Stimulated activated CD4-positive, alpha-beta T cell treated with anti-CD3 and anti-CD28 coated beads, Interleukin-15, amount 100 ng/mL, for 24 hours (primary cell): ENCODE results near the gene BAZ1B.
A peak's percentile ranks its signal among the peaks of the same experiment; 100 is the strongest.
"Not testable (repeated sequence)": the region's sequence is repeated elsewhere in the genome, so short reads cannot be mapped to it uniquely, and the experiment has no call there.

Experiments
- DNase-seq: peaks from one replicate; pipeline ENCODE4 v3.0.0-alpha.2; 2020

Gene BAZ1B

DNA sequence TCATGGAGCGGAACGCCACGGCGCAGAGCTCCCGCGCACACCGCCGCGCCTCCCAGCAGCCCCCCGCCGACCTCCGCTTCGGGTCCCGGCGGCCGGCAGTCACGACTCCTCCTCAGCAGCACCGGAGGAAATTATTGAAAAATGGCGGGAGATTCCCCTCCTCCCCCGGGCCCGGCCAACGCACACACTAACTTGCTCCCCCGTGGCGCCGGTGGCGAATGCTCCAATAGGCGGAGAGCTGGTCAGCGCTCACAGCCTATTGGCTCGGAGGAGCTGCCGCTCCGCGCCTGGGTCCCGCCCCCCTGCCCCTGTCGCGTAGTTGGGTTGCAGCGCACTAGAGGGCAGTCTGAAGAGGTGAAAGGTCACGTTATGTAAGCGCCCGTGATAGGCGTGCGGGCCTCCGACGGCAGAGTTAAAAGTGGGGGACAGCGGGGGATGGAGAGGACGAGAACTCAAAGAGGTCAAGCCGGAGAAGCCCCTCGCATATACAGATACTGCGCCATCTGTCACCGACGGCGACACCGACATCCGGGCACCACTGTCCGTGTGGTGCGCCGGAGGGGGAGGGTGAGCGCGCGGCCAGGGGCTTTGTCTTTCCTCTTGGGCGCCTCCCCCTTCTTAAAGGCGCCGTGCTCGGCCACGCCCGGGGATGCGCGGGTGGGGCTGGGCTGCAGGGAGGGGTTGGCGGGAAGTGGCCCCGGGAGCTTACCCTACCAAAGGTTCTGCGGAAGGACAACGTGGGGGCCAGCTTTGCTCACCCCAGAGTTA, at the start of gene BAZ1B:
Gene BAZ1B, minus strand, starts transcription at position 189 of the 768 bp plus-strand sequence. CDS start 360 bp downstream, outside the sequence.
- peak; percentile 98 for DNase-seq

GRCh38 chr7:73570977-73571376, 48.9 kb upstream of the BAZ1B start:
- no peak for DNase-seq

DNA sequence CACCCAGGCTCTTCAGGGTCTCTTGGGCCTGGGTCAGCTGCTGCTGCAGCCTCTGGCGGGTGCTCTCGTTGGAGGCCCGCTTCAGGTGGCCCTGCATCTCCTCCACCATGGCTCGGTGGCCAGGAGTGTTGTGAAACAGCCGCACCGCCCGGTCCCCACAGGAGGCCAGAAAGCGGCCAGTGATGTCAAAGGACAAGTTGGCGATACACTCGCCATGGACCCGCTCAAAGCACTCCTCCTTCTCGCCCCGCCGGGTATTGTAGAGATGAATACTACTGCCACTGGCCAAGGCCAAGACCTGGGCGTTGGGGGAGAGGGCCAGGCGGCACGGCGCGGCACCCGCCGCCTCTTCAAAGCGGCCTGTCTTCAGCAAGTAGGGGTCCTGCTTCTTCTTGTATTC, 48.4 kb upstream of the BAZ1B start:
- DNase-seq: no peak

DNA sequence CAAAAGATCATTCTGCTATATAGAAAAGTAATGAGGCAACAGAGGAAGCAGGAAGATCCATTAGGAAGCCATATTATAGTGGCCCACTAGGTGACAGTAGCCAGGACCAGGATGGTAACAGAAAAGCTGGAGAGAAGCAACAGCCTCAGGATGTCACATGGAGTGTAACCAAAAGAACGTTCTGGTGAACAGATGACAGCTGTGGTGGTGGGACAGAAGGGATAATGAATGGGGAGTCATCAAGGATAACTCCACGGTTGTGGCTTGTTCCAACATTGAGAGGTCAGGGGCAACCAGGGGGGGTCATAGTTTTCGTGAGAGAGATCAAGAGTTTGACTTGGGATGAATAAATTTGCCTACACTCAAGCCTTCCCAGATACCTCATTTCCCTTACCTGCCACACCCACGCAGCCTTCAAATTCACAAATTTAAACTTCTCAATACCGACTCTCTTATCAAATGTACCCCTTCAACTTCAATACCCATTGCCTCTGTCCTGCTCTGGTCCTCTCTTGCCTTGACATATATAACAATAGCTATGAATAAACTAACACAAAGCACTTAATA, 47.0 kb upstream of the BAZ1B start:
- DNase-seq: no peak

DNA sequence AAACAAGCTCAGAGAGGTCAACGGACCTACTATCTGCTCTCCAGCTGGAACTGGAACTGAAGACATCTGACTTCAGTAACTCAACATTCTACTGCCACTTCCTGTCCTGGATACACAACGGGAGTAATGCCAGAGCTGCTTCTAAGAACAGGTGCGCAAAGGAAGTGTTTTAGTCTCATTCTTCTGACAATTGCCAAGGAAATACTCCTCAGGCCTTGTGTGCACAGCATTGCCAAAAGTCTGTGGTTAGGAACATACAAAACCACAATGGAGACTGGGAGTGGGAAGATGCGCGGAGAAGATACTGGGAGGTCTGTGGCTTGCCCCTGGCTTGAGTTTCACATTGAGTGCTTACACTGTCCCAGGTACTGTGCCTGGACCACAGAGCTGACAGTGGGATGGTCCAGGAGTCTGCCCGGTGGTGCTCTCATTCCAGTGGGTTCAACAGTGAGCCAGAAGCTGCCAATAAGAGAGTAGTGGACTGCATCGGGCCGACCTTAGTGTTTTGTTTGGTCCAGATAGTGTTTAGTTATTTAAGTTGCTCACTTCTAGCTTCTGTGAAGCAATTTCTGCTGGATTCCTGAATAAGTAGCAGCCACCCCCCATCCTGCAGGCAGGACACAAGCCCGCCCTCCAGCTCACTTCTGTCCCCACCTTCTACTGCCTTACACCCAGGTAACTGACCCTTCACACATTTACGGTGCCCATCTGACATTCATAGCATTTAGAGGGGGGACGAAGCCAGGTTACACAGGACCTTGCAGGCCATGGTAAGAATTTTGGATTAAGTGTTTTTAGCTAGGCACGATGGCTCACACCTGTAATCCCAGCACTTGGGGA, 46.0 kb upstream of the BAZ1B start:
- DNase-seq: no peak

GRCh38 chr7:73567140-73567539, 45.0 kb upstream of the BAZ1B start:
- no peak for DNase-seq

GRCh38 chr7:73566431-73566830, 44.3 kb upstream of the BAZ1B start:
- DNase-seq: not testable (repeated sequence)

DNA sequence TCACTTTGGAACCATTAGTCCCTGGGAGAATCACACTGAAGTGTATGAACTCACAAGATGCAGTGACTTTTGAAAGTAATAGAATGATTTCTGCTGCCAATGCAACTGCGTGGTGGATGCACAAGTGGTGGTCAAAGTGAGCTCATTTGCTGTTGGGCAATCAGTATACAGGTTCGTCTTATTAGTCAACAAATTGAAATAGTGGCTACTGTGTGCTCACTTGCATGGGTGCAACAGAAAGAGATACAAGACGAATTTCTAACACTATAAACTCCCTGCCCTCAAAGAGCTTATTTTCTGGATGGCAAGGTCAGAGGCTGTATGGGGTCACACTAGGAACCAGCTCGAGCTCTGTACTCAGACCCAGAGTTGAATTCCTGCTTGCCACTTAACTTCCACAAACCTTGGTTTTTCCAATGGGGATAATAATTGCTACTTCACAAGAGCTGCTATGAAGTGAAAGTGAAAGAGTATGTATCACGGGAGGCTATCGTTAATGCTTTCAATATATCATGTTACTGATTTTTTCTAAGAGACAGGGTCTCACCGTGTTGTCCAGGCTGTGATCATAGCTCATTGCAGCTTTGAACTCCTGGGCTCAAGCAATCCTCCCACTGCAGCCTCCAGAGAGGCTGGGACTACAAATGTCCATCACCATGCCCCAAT, 43.7 kb upstream of the BAZ1B start:
- DNase-seq: no peak

DNA sequence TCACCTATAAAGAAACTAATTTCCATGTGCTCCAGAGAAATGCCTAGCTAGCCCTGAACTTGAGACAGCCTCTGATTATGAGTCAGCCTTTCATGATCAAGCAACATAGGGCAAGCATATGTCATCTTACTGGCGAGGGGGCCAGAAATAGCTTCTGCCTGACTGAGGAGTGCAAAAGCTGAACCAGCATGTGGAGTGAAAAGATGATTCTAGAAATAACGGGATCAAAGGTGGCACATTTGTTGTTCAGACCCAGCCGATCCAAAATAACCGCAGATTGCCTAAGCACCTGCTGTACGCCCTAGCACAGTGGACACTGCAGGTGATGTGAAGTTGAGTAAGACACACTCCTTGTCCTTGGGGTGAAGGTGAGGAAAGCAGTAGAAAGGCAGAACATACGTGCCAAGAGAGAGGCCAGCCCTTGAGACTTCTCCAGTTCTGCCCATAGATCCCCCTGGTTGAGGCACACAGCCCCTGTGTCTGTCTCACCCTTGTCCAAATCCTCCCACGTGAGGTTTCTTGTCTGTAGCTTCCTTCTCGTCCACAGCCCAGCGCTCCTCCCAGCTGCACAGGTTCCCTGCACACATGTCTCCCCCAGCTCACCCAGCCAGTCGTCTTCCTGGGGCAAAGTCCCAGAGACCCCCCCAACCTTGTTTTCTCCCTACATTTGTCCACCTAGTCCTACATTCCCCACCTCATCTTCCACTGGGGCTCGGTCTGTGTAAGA, 38.2 kb upstream of the BAZ1B start:
- peak; percentile 17 for DNase-seq

DNA sequence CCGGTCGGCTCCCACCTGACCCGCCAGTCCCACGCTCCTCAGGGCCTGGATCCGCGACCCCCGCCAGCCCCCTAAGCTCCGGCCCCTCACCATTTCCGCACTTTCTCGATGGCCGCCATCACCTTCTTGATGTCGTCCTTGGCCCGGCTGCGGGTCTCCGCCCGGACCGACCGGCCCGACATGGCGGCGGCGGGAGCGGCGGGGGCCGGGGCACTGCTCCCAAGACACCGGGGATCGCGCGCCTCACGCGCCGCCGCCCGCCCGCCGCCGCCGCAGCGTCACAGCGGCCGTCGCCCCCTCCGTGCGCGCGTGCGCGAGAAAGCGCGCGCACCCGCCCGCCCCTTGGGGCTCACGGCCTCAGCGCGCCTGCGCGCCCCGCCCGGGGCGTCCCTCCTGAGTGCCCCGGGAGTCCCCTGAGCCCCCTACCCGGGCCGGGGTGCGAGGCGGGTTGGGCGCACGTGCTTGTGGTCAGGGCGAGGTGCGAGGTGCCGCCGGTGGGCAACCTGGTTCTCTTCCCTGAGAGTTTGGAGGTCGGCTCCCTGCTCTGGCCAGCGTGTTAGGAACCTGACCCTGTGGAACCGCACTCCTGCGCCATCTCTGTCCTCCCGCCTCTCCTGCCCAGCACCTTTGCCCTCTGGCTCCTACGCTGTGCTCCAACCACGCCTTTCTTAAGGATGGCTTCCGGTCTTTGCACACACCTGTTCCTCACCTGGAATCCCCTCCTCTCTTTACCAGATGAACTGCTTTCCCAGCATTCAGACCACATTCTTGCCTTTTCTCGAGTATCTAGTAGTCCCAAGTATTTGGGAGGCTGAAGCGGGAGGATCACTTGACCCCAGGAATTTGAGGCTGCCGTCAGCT, 35.5 kb upstream of the BAZ1B start, which contains the start of gene BCL7B:
Gene BCL7B, minus strand, starts transcription at position 294 of the 861 bp plus-strand sequence. Its CDS starts 112 bp downstream, at position 182.
- DNase-seq: peak; percentile 81

GRCh38 chr7:73557108-73557396, 35.0 kb upstream of the BAZ1B start:
- DNase-seq: peak; percentile 95

DNA sequence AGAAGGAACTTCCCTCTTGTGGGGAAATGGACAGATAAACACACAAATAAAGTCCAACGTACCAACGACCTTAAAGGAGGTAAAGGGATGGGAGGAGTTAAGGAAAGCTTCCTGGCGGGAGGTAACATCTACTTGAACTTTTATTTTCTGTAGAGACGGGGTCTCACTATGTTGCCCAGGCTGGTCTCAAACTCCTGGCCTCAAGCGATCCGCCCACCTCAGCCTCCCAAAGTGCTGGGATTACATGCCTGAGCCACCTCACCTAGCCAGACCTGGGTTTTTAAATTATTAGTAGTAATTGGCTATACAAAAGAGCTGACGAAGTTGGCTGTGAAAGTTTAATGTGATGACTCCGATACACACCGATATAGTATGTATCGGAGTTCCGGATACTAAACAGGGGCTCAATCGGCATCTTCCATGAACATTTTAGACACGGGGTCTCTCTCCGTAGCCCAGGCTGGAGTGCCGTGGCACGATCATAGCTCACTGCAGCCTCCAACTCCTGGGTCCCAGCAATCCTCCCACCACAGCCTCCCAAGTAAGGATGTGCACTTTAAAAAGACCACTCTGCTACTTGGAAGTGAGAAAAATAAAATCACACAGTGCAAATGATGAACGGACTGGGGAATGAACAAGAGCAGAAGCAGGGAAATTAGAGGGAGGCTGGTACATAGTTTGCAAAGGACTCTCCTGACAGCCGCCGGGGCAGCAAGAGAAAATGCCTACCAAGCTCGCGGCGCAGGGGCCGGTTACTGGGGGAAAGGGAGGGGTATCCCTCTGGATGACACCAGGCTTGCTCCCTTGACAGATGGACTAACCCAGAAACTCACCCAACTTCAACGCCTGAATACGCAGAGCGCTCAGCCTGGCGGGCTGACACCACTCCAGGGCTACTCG, 34.4 kb upstream of the BAZ1B start:
- no peak for DNase-seq

- DNase-seq: no peak
These were observed 33.4 kb upstream of the BAZ1B start for GRCh38 chr7:73555411-73555982.

DNA sequence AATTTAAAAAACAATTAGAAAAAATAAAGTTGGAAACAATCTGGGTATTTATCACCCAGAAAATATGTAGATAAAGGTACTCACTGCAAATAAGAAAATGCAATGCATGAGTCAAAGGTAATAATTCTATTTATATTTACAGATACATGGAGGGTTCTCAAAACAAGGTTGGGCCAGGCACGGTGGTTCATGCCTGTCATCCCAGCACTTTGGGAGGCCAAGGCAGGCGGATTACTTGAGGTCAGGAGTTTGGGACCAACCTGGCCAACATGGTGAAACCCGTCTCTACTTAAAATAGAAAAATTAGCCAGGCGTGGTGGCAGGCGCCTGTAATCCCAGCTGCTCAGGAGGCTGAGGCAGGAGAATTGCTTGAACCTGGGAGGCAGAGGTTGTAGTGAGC, 28.0 kb upstream of the BAZ1B start:
- DNase-seq: not testable (repeated sequence)

DNA sequence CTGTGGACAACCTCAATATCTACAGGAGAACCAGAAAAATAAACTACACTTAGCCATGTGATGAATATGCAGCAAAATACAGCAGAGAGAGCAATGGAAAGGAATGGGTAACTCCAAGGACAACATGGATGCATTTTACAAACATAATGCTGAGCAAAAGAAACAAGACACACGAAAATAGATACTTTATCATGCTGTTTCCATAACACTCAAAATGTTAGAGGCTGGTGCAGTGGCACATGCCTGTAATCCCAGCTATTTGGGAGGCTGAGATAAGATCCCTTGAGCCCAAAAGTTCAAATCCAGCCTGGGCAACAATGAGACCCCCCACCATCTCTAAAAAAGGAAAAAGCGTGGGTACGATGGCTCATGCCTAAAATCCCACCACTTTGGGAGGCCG, 27.1 kb upstream of the BAZ1B start:
- no peak for DNase-seq

DNA sequence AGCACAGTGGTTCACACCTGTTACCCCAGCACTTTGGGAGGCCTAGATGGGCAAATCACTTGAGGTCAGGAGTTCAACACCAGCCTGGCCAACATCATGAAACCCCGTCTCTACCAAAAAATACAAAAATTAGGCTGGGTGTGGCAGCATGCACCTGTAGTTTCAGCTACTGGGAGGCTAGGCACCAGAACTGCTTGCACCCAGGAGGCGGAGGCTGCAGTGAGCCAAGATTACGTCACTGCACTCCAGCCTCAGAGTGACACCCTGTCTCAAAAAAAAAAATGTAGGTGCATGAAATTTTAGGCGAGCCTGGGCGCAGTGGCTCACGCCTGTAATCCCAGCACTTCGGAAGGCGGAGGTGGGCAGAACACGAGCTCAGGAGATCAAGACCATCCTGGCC, 25.7 kb upstream of the BAZ1B start:
- no peak for DNase-seq

DNA sequence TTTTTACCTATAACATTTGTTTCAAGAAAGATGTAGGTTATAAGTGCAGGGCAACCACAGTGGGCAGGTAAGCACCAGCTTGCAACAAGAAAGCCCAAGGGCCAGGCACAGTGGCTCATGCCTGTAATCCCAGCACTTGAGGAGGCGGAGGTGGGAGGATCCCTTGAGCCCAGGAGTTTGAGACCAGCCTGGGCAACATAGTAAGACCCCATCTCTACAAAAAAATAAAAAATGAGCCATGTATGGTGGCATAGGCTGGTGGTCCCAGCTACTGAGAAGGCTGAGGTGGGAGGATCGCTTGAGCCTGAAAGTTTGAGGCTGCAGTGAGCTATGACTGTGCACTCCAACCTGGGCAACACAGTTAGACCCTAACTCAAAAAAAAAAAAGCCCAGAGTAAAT, 22.6 kb upstream of the BAZ1B start:
- no peak for DNase-seq

DNA sequence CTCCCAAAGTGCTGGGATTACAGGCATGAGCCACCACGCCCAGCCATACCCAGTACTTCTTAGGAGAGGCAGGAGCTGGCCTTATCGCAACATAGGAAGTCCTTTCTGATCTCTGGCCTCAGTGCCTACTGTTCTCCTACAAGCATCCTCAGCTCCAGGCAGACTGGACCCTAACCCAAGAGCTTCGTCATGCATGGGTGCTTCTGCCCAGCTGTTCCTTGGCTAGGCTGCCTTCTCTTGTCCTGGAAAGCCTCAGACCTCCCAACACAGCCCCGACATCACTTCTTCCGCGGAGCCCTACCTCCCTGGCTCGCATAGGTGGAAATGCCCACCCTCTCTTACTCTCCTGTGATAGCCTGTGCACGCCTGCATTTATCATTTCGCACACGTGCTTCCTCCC, 19.6 kb upstream of the BAZ1B start:
- no peak for DNase-seq

GRCh38 chr7:73539709-73540108, 17.6 kb upstream of the BAZ1B start:
- no peak for DNase-seq

DNA sequence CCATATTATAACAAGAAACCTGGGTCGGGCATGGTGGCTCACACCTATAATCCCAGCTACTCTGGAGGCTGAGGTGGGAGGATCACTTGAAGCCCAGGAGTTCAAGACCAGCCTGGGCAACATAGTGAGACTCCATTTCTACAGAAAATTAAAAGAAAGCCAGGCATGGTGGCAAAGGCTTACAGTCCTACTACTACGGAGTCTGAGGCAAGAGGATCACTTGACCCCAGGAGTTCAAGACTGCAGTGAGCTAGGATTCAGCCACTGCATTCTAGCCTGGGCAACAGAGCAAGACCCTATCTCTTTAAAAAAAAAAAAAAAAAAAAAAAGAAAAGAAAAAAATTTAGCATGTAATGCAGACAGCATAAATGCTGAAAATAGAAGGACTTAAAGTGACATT, 16.4 kb upstream of the BAZ1B start:
- DNase-seq: not testable (repeated sequence)
